ENCODE data around the gene SPDYE1.
"Not testable (repeated sequence)": the region's sequence is repeated elsewhere in the genome, so short reads cannot be mapped to it uniquely, and the experiment has no call there.

Gene SPDYE1

DNA sequence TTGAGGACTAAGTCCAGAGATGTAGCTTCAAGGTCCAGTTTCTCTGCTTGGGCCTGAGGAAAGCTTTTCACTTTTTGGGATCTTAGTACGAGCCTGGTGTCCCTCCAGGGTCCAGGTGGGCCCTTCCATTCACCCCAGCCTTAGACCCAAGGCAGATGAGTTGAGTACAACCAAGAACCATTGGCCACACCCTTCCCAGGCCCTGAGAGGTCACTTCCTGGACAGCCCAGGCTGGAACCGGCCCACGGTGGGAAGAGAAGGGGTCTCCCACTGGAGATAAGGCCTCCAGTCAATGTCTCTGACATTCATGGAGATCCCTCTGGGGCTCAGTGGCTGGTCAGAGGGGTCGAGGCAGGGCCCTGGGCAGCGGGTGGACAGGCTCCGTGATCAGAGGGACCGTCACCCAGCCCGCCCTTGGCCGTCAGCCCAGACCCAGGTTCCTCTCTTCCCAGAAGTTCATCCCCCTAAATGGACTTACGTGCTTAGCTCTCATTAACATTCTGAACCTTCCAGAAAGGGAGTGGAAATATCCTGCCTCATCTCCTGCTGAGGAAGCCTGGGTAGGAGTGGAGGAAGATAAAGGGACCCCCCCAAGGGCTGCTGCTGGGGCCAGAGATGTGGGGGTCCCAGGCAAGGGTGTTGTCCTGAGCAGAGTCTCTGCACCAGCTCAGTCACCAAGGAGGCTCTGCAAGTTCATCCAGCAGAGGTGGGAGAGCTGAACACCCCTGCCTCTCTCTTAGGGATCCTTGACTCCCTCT is 22.8 kb upstream of the SPDYE1 start:
- not testable (repeated sequence) for H3K4me3 ChIP-seq (replicated peaks; ENCODE audit: low read depth, low read length); DNase-seq (ENCODE audit: low read depth)

DNA sequence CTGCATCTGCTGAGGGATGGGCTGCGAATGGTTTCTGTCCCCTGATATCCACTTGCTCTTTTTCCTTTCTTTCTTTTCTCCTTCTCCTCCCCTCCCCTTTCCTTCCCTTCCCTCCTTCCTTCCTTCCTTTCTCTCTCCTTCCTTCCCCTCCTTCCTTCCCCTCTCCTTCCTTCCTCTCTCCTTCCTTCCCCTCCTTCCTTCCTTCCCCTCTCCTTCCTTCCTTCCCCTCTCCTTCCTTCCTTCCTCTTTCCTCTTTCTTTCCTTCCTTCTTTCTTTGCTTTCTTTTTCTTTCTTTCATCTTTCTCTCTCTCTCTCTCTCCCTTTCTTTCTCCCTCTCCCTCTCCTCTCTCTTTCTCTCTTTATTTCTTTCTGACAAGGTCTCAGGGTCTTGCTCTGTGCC is 20.2 kb upstream of the SPDYE1 start:
- TF ChIP-seq, protein P1, sequence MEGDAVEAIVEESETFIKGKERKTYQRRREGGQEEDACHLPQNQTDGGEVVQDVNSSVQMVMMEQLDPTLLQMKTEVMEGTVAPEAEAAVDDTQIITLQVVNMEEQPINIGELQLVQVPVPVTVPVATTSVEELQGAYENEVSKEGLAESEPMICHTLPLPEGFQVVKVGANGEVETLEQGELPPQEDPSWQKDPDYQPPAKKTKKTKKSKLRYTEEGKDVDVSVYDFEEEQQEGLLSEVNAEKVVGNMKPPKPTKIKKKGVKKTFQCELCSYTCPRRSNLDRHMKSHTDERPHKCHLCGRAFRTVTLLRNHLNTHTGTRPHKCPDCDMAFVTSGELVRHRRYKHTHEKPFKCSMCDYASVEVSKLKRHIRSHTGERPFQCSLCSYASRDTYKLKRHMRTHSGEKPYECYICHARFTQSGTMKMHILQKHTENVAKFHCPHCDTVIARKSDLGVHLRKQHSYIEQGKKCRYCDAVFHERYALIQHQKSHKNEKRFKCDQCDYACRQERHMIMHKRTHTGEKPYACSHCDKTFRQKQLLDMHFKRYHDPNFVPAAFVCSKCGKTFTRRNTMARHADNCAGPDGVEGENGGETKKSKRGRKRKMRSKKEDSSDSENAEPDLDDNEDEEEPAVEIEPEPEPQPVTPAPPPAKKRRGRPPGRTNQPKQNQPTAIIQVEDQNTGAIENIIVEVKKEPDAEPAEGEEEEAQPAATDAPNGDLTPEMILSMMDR (IDR thresholded peaks at IDR 0.05; ENCODE audit: low read length, missing control alignments): no peak
- no peak overlapping the region for H3K4me3 ChIP-seq (replicated peaks; ENCODE audit: low read depth, low read length)
- no peak for DNase-seq (ENCODE audit: low read depth)

DNA sequence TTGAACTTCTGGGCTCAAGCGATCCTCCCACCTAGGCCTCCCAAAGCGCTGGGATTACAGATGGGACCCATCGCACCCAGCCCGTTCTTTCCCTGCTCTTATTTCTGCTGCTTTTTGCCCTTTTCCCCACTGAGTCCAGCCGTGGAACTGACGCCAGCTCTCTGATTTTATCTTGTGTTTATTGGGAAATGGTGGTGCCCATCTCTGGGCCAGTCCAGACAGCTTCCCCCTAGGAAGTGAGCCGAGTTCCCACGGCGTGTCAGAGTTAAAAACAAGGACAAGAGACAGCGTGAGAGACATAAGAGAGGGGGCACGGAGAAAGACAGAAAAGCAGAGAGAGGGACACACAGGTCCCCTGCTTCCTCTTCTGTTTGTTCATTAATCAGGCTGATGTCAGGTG is 19.6 kb upstream of the SPDYE1 start:
- DNase-seq (ENCODE audit: low read depth); H3K4me3 ChIP-seq (replicated peaks; ENCODE audit: low read depth, low read length): not testable (repeated sequence)

DNA sequence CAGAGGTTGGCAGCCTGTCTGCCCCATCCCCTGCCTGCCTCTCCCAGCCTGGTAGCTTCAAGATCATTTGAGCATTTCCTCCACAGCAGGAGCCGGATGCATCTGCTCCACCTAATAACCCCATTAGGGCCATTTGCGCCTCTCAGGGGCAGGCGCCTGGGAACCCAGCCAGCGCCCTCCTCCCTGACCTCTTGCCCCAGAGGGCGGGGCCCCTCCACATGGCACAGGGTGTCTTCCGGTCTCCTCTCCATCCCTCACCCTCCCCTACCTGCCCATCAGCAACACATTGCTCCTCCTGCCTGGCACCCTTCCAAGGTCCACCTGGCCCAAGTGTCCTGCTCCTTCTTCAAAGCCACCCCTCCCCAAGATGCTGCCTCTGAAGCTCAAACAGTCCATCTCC is 14.8 kb upstream of the SPDYE1 start:
- DNase-seq (ENCODE audit: low read depth); H3K4me3 ChIP-seq (replicated peaks; ENCODE audit: low read depth, low read length): not testable (repeated sequence)

DNA sequence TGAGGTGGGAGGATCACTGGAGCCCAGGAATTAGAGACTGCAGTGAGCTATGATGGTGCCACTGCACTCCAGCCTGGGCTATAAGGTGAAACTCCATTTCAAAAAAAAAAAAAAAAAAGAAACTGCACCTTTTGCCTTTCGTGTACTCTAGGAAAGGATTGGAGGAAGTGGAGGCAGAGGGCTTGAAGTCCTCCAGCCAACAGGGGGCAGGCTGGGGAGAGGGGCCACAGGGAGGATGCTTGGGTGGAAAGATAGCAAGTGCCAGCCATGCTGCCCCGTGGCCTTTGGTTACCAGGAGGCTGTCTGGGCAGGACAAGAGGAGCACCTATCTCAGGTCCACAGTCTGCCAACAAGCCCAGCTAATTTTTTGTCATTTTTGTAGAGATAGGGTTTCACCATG is 14.0 kb upstream of the SPDYE1 start:
- H3K4me3 ChIP-seq (replicated peaks; ENCODE audit: low read depth, low read length); DNase-seq (ENCODE audit: low read depth): not testable (repeated sequence)

DNA sequence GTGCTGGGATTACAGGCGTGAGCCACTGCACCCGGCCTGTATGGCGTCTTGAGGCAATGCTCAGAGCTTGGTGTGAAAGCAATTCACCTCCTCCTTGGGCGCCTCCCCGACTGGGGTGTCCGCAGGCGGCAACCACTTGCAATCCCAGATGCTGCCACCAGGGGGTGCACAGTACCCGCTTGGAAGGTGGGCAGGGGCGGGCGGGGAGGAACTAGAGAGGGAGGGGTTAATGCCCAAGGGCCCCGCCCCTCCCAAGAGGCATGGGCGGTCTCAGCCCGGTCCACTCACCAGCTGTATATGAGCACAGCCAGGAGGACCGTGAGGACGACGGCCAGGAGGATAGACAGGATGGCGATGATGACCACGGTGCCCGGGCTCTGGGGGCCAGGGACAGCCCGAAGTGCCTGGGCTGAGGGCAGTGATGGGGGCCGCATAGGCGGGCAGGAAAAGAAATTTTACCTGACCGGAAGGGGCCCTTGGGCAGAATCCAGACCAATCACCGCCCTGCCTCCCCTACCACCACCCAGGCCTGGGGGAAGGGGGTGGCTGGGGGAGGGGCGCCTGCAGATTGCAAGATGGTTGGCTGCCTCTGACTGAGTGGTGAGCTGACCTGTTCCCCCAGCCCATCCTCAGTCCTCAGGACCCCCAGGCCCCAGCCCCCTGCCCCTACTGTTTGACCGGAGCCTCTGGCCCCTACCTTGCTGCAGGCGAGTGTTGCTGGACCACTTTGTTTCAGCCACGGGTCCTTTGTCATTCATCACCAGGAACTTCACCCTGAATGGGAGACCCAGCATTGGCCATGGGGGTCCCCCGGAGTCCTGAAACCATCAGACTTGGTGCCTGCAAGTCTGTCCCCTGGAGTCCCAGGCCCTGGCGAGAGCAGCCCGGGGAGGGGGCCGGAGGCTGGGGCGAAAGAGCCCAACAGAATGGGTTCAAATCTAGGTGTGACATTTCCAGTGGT is 11.5 kb upstream of the SPDYE1 start:
- H3K4me3 ChIP-seq (replicated peaks; ENCODE audit: low read depth, low read length): not testable (repeated sequence)
- peak; percentile 73 for DNase-seq (ENCODE audit: low read depth)
- TF ChIP-seq, protein P1 (IDR thresholded peaks at IDR 0.05; ENCODE audit: low read length, missing control alignments): peak; percentile 42

DNA sequence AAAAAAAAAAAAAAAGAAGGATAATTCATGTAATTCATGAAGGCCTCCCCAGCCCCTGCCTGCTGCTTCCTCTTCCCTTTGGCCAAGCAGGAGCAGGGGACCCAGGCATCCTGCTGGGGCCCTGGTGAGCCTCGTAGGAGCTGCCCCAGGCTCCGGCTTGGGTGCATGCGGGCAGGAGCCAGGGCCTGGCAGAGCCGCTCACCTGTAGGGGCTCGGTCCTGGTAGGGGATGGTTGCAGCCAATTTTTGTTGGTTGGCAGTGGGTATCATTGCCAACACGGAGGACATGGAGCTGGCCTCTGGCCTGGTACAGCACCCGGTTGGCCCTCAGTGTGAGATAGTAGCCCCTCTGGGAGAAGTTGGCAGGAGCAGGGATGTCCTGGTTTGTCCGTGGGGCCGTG is 10.2 kb upstream of the SPDYE1 start:
- not testable (repeated sequence) for DNase-seq (ENCODE audit: low read depth)

DNA sequence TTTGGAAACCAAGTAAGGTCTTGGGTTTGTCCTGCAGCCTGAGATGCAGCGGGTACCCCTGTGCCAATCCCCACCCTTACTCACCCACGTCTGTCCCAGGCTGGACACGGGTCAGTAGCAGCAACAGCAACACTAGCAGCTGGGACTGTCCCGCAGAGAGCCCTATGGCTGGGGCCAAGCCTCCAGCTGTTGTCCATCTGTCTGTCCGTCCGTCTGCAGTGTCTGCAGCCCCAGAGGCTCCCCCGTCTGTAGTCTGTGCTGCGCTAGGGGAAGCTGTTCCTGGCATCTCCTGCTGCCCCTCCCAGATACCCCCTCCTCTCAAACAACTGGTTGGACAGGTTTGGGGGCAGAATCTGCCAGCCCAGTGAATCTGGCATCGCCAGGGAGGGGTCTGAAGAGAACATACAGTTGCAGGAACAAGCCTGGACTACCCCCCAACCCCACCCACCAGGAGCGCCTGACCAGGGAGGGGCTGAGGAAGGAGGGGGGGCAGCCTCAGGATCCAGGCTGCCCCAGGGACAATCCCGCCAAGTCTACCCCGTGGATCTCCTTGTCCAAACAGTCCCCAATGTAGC is 7.6 kb upstream of the SPDYE1 start:
- not testable (repeated sequence) for DNase-seq (ENCODE audit: low read depth); H3K4me3 ChIP-seq (replicated peaks; ENCODE audit: low read depth, low read length)

More for the DNA sequence above, 10.2 kb upstream of the SPDYE1 start:
- H3K4me3 ChIP-seq (replicated peaks; ENCODE audit: low read depth, low read length): not testable (repeated sequence)

DNA sequence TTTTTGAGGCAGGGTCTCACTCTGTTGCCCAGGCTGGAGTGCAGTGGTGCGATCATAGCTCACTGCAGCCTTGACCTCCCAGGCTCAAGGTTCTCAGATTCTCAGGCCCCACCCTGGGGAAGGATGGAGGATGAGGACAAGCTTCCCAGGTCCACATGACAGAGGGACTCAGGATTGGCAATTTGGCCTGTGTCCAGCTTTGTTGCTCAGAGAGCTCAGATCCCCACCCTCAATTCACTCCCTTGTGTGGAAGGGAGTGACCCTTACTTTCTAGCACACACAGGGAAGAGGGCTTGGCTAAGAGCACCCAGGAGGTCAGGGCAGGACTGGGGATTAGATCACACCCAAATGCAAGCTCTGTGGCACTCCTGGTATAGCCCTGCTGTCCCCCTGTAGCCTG is 6.9 kb upstream of the SPDYE1 start:
- H3K4me3 ChIP-seq (replicated peaks; ENCODE audit: low read depth, low read length); DNase-seq (ENCODE audit: low read depth): not testable (repeated sequence)

DNA sequence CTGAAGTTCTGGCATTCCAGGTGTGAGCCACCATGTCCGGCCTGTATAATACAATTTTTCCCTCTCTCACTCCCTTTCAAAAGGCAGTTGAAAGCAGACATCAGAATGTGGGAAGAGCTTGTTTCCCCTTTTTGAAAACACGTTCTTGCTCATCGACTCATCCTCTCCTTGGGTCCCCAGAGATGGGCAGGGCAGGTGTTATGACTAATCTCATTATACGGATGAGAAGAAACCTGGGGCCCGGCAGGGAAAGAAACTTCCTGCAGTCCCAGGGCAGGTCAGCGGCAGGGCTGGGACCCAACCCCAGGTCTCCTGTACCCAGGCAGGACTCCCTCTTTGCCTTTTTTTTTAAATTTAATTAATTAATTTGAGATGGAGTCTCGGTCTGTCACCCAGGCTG is 4.8 kb upstream of the SPDYE1 start:
- DNase-seq (ENCODE audit: low read depth): peak; percentile 8
- not testable (repeated sequence) for H3K4me3 ChIP-seq (replicated peaks; ENCODE audit: low read depth, low read length)

DNA sequence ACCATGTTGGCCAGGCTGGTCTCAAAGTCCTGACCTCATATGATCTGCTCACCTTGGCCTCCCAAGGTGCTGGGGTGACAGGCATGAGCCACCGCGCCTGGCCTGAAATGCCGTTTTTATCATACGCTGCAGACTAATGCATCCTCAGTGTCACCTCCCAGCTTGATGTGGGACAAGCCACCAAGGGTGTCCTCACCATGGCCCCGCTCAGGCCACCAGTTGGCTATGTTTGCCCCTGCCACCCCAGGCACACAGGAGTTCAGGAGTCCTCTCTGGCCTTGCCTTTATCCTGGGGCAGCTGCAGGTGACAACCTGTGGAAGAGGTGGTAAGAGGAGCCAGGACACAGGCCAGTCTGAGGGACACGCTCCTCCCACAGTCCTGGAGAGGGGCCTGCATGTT is 3.0 kb upstream of the SPDYE1 start:
- H3K4me3 ChIP-seq (replicated peaks; ENCODE audit: low read depth, low read length); DNase-seq (ENCODE audit: low read depth): not testable (repeated sequence)

DNA sequence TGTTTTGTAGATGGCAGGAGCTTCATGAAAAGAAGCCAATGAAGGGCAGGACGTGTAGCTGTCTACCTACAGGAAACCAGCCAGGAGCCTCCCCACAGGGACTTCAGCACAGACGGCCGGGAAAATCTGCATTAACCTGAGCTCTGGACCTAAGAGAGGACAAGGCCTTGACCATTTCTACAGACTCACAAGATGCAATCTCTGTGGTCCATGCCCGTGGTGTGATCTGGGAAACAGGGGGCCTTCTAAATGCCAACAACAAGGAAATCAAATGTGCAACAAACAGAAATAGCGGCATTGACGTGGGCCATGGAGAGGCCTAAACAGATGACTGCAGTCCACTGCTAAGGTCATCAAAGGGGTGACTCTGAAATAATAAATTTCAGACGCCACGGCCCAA is 14.4 kb downstream of the SPDYE1 start:
- DNase-seq (ENCODE audit: low read depth); H3K4me3 ChIP-seq (replicated peaks; ENCODE audit: low read depth, low read length): not testable (repeated sequence)

DNA sequence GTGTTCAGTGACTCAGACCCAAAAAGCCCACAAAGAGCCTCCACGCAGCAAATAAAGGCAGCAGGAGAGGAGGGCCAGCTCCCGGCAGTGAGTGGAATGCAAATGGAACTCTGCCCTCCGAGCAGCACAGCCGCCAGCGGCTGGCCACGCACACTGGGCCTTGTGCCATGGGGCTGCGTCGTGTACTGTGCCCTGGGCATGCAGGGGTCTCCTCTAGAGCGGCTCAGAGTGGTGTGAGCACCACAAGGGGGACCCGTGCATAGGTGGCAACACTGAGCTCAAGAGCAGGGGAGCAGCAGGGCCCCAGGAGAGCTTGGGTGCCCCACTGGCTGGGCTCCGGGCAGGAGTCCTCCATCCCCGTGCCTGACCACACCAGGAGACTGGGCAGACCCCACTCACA is 17.4 kb downstream of the SPDYE1 start:
- not testable (repeated sequence) for DNase-seq (ENCODE audit: low read depth); H3K4me3 ChIP-seq (replicated peaks; ENCODE audit: low read depth, low read length)
